Dendritic cell treated with granulocyte-macrophage colony-stimulating factor and Interleukin-4, amounts not matched to agents 40 ng/mL and 50 ng/mL, for 4 days (primary cell): ENCODE results near the gene NCAM2.

Source experiments
- H3K27ac Mint-ChIP-seq: one replicate; pipeline ENCODE4 v1.8.0; 2022; ENCODE audit warnings: mild to moderate bottlenecking, mixed read lengths
- H3K27me3 Mint-ChIP-seq: one replicate; pipeline ENCODE4 v1.8.0; 2022; ENCODE audit warnings: mild to moderate bottlenecking, mixed read lengths
- H3K36me3 Mint-ChIP-seq: one replicate; pipeline ENCODE4 v1.8.0; 2022; ENCODE audit warnings: low read depth, mixed read lengths
- H3K4me1 Mint-ChIP-seq: one replicate; pipeline ENCODE4 v1.8.0; 2022; ENCODE audit warnings: low read depth, mixed read lengths
- H3K4me3 Mint-ChIP-seq: one replicate; pipeline ENCODE4 v1.8.0; 2022; ENCODE audit warnings: mild to moderate bottlenecking, moderate library complexity, mixed read lengths
- H3K9me3 Mint-ChIP-seq: one replicate; pipeline ENCODE4 v1.8.0; 2022; ENCODE audit warnings: mixed read lengths
- intact Hi-C: fragments of 100-400 bp; cut with micrococcal nuclease; formaldehyde crosslinking; loops from one replicate; pipeline ENCODE4 v1.15.0; 2022

NCAM2 gene

GRCh38 chr21:21097466-21097865 lies 99.3 kb downstream of the NCAM2 start:
- no peaks in the 10 kb centered on the region for H3K36me3 Mint-ChIP-seq
- H3K27ac Mint-ChIP-seq = no peak overlapping the region
- no peaks in the 10 kb centered on the region for H3K9me3 Mint-ChIP-seq
- H3K27me3 Mint-ChIP-seq = no peaks in the 10 kb centered on the region
- intact Hi-C loops = no loop called here
- H3K4me3 Mint-ChIP-seq = no peak overlapping the region
- H3K4me1 Mint-ChIP-seq = no peaks in the 10 kb centered on the region

GRCh38 chr21:21101911-21102310 lies 103.7 kb downstream of the NCAM2 start:
- H3K36me3 Mint-ChIP-seq = no peaks in the 10 kb centered on the region
- intact Hi-C loops = loop anchor here (1.0 kb wide), 2 partner anchors 99 to 103 kb away; no protein-coding TSS in a partner anchor
- no peaks in the 10 kb centered on the region for H3K4me1 Mint-ChIP-seq
- H3K9me3 Mint-ChIP-seq = no peaks in the 10 kb centered on the region
- no peaks in the 10 kb centered on the region for H3K27me3 Mint-ChIP-seq
- H3K27ac Mint-ChIP-seq = no peak overlapping the region
- no peak overlapping the region for H3K4me3 Mint-ChIP-seq

GRCh38 chr21:21102896-21103295 lies 104.7 kb downstream of the NCAM2 start:
- no peak overlapping the region for H3K27ac Mint-ChIP-seq
- intact Hi-C loops = loop anchor here (1.0 kb wide), 2 partner anchors 100 to 104 kb away; no protein-coding TSS in a partner anchor
- no peaks in the 10 kb centered on the region for H3K4me1 Mint-ChIP-seq
- H3K36me3 Mint-ChIP-seq = no peaks in the 10 kb centered on the region
- H3K9me3 Mint-ChIP-seq = no peaks in the 10 kb centered on the region
- no peak overlapping the region for H3K4me3 Mint-ChIP-seq
- no peaks in the 10 kb centered on the region for H3K27me3 Mint-ChIP-seq

- intact Hi-C loops = no loop called here
- H3K9me3 Mint-ChIP-seq = no peaks in the 10 kb centered on the region
- no peaks in the 10 kb centered on the region for H3K27me3 Mint-ChIP-seq
- H3K4me3 Mint-ChIP-seq = no peak overlapping the region
- no peak overlapping the region for H3K27ac Mint-ChIP-seq
- H3K4me1 Mint-ChIP-seq = no peaks in the 10 kb centered on the region
- no peaks in the 10 kb centered on the region for H3K36me3 Mint-ChIP-seq
Observed at GRCh38 chr21:21103692-21104091, 105.5 kb downstream of the NCAM2 start.

GRCh38 chr21:21109736-21110135 lies 111.5 kb downstream of the NCAM2 start:
- H3K27me3 Mint-ChIP-seq = no peaks in the 10 kb centered on the region
- no peaks in the 10 kb centered on the region for H3K36me3 Mint-ChIP-seq
- H3K27ac Mint-ChIP-seq = no peak overlapping the region
- H3K4me3 Mint-ChIP-seq = no peak overlapping the region
- H3K4me1 Mint-ChIP-seq = no peaks in the 10 kb centered on the region
- no peaks in the 10 kb centered on the region for H3K9me3 Mint-ChIP-seq
- intact Hi-C loops = no loop called here

- no peaks in the 10 kb centered on the region for H3K27me3 Mint-ChIP-seq
- H3K9me3 Mint-ChIP-seq = no peaks in the 10 kb centered on the region
- H3K36me3 Mint-ChIP-seq = no peaks in the 10 kb centered on the region
- H3K4me3 Mint-ChIP-seq = no peak overlapping the region
- H3K27ac Mint-ChIP-seq = no peak overlapping the region
- intact Hi-C loops = no loop called here
- no peaks in the 10 kb centered on the region for H3K4me1 Mint-ChIP-seq
Observed at GRCh38 chr21:21111309-21111920, 113.2 kb downstream of the NCAM2 start.

GRCh38 chr21:21114461-21114860 lies 116.3 kb downstream of the NCAM2 start:
- peaks cover 8% of the 10 kb centered on the region for H3K4me1 Mint-ChIP-seq
- intact Hi-C loops = no loop called here
- H3K9me3 Mint-ChIP-seq = no peaks in the 10 kb centered on the region
- H3K4me3 Mint-ChIP-seq = no peak overlapping the region
- H3K36me3 Mint-ChIP-seq = no peaks in the 10 kb centered on the region
- H3K27ac Mint-ChIP-seq = no peak overlapping the region
- no peaks in the 10 kb centered on the region for H3K27me3 Mint-ChIP-seq

- no peak overlapping the region for H3K27ac Mint-ChIP-seq
- H3K4me3 Mint-ChIP-seq = no peak overlapping the region
- no peaks in the 10 kb centered on the region for H3K27me3 Mint-ChIP-seq
- peaks cover 8% of the 10 kb centered on the region for H3K4me1 Mint-ChIP-seq
- no peaks in the 10 kb centered on the region for H3K9me3 Mint-ChIP-seq
- intact Hi-C loops = no loop called here
- H3K36me3 Mint-ChIP-seq = no peaks in the 10 kb centered on the region
Observed at GRCh38 chr21:21119091-21119490, 120.9 kb downstream of the NCAM2 start.

- Mint-ChIP-seq H3K4me3 (no peak overlapping the region), H3K27me3 (no peaks in the 10 kb centered on the region), H3K4me1 (peaks cover 8% of the 10 kb centered on the region), H3K27ac (no peak overlapping the region), H3K36me3 (no peaks in the 10 kb centered on the region), H3K9me3 (no peaks in the 10 kb centered on the region)
- intact Hi-C loops = no loop called here
Observed at GRCh38 chr21:21122680-21123079, 124.5 kb downstream of the NCAM2 start.

GRCh38 chr21:21132390-21132789 lies 134.2 kb downstream of the NCAM2 start:
- Mint-ChIP-seq H3K4me1 (peaks cover 6% of the 10 kb centered on the region), H3K36me3 (no peaks in the 10 kb centered on the region), H3K27ac (no peak overlapping the region), H3K9me3 (no peaks in the 10 kb centered on the region), H3K27me3 (no peaks in the 10 kb centered on the region), H3K4me3 (no peak overlapping the region)
- intact Hi-C loops = no loop called here

GRCh38 chr21:21137986-21138385 lies 139.8 kb downstream of the NCAM2 start:
- H3K4me1 Mint-ChIP-seq = no peaks in the 10 kb centered on the region

GRCh38 chr21:21146587-21147373 lies 148.6 kb downstream of the NCAM2 start:
- intact Hi-C loops = no loop called here
- H3K27me3 Mint-ChIP-seq = no peaks in the 10 kb centered on the region
- no peaks in the 10 kb centered on the region for H3K4me1 Mint-ChIP-seq
- H3K36me3 Mint-ChIP-seq = no peaks in the 10 kb centered on the region
- no peak overlapping the region for H3K4me3 Mint-ChIP-seq
- no peak overlapping the region for H3K27ac Mint-ChIP-seq
- peaks cover 8% of the 10 kb centered on the region for H3K9me3 Mint-ChIP-seq

More at GRCh38 chr21:21137986-21138385, 139.8 kb downstream of the NCAM2 start:
- Mint-ChIP-seq H3K9me3 (no peaks in the 10 kb centered on the region), H3K27ac (no peak overlapping the region), H3K27me3 (no peaks in the 10 kb centered on the region), H3K4me3 (no peak overlapping the region), H3K36me3 (no peaks in the 10 kb centered on the region)
- intact Hi-C loops = no loop called here

- no peak overlapping the region for H3K4me3 Mint-ChIP-seq
- peaks cover 8% of the 10 kb centered on the region for H3K9me3 Mint-ChIP-seq
Observed at GRCh38 chr21:21147374-21147745, 149.2 kb downstream of the NCAM2 start.

GRCh38 chr21:21148009-21148408 lies 149.8 kb downstream of the NCAM2 start:
- Mint-ChIP-seq H3K4me1 (no peaks in the 10 kb centered on the region), H3K9me3 (peaks cover 8% of the 10 kb centered on the region), H3K36me3 (no peaks in the 10 kb centered on the region), H3K27ac (no peak overlapping the region), H3K27me3 (no peaks in the 10 kb centered on the region), H3K4me3 (no peak overlapping the region)
- intact Hi-C loops = no loop called here

More at GRCh38 chr21:21147374-21147745, 149.2 kb downstream of the NCAM2 start:
- no peak overlapping the region for H3K27ac Mint-ChIP-seq
- no peaks in the 10 kb centered on the region for H3K4me1 Mint-ChIP-seq
- H3K27me3 Mint-ChIP-seq = no peaks in the 10 kb centered on the region
- intact Hi-C loops = no loop called here
- no peaks in the 10 kb centered on the region for H3K36me3 Mint-ChIP-seq
